HT-29 (cell line): Measurements from ENCODE around the gene TUBA3D. TPM values are rescaled to one million over a fixed set of nuclear protein-coding genes. Genes with fewer than 3 reads are reported as not detected.
"Not testable (repeated sequence)": the region's sequence is repeated elsewhere in the genome, so short reads cannot be mapped to it uniquely, and the experiment has no call there.

ENCODE experiments used
- DNase-seq: peaks from one replicate; pipeline ENCODE4 v3.0.0-alpha.2; 2015; ENCODE audit warnings: low spot score
- total RNA-seq: library from RNA; depleted of rRNA; stranded (reverse); fragments of >200 nt; shearing (Covaris generic); gene quantifications from 2 replicates; pipeline ENCODE4 v1.2.3, GENCODE V29; 2014

TUBA3D gene
- total RNA-seq, 1 experiment from 2014 or later, result not detected

DNA sequence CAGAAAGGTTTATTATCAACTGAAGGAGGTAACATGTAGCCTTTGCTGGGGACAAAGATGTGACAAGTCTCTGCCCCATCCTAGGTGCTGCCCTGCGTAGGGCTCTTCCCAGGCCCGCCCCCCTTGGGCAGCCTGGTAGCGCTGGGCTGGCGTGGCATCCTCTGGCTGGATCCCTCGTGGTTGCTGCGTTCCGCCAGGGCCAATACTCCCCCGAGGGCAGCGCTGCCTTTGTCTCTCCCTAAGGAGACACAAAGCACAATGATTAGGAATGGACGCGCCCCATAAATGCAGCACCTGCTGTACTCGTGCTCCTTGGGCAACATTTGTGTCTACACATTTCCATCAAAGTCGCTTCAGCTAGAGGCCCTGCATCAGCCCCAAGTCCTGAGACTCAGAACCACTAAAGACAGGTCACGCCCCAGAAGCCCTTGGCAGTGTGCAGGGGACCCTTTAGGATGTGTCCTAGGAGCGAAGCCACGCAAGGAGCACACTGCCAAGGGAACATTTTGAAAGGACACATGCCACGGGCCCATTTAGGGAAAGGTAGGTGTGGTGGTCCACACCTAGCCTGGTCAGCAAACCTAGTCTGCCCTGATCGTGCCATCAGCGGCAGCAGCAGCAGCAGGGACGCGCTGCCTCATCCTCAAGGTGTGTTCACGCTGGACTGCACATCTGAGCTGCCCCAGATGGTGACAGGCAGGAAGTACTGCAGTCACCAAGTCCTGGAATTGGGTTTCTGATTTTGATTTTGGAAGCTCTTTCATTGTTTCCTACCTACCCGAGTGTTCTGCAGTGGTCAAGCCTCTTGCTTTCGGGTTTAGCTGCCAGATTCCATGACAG lies 8.3 kb downstream of the TUBA3D start:
- not testable (repeated sequence) for DNase-seq

GRCh38 chr2:131484906-131485460 lies 9.1 kb downstream of the TUBA3D start:
- DNase-seq, result not testable (repeated sequence)

DNA sequence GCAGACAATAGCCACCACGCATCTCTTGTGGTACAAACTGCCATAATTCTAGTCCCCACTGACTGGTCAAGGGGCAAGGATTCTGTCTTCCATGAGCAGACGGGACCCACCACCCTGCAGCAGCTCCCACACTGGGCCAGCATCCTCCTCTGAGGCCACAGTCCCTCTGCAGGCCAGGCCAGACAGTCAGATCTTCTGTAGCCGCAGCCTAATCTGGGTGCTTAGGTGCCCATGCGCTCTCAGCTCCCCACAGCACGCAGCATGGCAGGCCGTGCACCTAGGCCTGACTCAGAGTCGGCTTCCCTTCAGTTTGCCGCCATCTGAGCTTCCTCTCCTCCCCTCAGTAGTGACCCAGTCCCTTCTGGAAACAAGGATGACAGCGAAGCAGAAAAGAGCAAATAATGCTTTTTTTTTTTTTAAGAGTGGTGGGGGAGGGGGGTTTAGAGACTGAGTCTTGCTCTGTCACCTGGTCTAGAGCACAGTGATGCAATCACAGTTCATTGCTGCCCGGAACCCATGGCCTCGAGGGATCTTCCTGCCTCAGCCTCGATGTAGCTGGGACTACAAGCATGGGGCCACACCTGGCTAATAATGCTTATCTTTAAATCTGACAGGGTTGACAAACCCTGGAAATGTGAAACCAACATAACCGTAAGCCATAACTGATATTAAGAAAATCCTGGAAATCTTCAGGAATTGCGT lies 10.4 kb downstream of the TUBA3D start:
- not testable (repeated sequence) for DNase-seq

GRCh38 chr2:131488306-131489205 lies 12.6 kb downstream of the TUBA3D start:
- no peak for DNase-seq

DNA sequence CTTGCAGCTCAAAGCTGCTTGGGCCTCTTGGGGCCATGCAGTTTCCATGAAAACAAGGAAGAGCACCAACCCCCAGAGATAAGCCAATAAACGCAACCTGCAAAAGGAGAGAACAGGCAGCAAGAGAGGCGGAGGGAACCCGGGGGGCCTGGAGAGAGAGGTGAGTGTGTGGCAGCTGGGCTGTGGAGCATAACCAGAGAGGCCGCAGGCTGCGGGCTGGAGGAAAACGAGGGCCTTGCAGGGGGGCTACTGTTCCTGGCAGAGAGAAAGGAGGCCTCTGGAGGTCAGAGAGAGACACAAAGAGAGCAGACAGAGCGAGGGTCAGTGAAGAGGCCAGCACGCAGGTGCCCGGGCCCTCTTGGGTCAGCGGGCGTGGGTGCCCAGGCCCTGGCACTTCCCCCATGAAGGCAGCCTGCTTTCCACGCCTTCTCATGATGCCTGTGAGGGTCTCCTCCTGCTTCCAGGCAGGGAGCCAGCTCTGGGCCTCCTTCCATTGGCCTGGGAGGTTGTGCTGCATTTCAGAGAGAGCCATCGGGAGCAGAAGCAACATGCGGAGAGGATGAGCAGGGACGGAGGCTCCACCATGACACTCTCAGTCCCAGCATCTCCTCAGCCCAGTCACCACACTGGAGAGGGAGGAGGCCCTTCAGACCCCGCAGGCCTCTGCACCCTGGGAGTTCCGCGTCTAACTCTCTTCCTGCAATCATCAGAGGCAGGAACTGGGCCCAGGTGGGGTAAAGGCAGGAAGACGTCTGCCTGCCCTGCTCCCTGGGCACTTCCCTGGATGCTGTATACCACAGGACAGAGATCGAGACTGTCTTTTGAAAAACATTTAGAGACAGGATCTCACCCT lies 14.9 kb downstream of the TUBA3D start:
- DNase-seq, result not testable (repeated sequence)

GRCh38 chr2:131491469-131491836 lies 15.5 kb downstream of the TUBA3D start:
- DNase-seq, result peak; percentile 4

DNA sequence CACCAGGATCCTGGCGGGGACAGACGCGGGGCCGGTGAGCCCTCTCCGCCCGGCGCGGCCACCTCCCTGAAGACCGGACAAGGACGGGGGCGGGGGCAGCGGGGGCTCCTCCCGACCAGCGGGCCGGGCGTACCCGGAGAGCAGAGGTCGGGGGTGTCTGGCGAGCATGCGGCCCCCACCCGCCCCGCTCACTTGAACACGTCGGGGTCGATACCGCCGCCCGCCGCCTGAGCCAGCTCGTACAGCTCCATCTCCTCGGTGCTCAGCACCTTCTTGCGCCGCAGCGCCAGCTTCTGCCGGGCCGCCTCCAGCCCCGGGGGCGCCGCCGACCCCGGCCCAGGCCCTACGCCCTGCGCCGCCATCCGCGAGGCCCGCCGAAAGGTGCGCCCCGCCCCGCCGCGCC lies 16.1 kb downstream of the TUBA3D start, which contains the start of gene MZT2A:
TSS of gene MZT2A (minus strand) at position 383 of the 403 bp plus-strand sequence. CDS start at position 362, 21 bp downstream.
- DNase-seq, result not testable (repeated sequence)

DNA sequence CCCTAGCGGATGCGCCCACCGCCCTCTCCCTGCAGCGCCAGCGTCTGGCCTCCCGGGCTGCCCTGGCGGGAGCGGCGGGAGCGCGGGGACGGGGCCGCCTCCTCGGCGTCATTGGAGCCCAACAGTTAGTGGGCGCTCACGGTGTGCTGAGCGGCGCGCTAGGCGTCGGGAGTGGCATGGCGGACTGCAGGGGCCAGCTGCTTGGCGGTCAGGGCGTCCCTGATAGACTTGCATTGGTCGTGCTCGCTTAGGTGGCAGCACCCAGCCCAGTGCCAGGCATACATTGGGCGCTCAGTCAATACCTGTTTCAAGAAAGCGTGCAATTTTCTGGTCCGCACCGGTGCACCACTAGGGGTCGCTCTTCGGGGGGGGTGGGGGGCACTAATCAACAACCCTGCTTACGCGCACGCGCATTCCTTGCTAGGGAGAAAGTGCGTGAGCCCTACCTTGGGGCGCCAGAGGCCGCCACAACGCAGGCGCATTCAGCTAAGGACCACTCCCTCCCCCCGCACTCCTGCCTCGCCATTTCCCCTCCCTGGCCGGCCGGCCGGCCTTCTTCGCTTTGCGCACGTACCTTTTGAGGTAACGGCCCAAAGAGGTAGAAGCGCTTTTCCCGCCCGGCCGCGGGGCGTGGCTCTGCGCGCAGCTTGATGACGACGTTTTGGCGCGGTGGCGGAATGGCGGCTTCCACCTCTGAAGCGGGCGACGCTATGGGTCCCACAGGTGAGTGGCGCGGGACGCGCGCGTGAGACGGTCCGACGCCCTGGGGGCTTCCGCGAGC lies 16.7 kb downstream of the TUBA3D start:
- DNase-seq, result peak; percentile 97

DNA sequence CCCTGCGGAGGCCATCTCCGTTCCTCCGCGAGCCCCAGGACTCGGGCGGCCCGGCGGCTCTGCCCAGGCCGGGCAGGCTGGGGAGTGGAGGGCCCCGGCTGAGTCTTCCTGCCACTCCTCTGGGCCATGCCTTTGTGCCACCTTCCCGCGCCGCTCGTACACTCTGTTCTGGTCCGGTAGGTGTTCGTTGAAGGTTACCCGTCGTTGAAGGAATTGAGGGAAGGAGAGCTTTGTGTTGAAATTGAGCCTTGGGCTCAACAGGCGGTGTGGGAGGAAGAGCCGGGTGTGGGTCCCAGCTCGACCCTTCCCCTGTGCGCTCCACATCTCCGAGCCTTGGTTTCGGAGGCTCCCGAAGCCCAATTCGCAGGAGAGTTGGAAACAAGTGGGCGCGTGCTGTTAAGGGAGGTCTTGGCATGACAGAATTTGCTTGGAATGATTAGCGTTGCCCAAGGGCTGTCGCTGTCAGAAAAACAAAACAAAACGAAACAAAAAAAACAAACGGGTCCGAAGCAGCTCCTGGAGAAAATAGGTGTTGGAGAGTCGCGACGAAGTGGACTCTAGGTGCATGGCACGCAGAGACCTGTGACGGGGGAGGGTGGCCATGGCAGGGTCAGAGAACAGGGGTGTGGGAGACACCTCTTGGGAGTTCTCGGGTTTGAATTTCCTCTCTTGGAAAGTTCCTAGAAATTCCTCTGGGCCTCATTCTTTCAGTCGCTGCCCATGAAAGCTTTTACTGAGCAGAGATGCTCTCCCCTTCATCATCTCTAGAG lies 17.5 kb downstream of the TUBA3D start:
- DNase-seq, result peak; percentile 41

GRCh38 chr2:131495506-131495905 lies 19.6 kb downstream of the TUBA3D start:
- not testable (repeated sequence) for DNase-seq

DNA sequence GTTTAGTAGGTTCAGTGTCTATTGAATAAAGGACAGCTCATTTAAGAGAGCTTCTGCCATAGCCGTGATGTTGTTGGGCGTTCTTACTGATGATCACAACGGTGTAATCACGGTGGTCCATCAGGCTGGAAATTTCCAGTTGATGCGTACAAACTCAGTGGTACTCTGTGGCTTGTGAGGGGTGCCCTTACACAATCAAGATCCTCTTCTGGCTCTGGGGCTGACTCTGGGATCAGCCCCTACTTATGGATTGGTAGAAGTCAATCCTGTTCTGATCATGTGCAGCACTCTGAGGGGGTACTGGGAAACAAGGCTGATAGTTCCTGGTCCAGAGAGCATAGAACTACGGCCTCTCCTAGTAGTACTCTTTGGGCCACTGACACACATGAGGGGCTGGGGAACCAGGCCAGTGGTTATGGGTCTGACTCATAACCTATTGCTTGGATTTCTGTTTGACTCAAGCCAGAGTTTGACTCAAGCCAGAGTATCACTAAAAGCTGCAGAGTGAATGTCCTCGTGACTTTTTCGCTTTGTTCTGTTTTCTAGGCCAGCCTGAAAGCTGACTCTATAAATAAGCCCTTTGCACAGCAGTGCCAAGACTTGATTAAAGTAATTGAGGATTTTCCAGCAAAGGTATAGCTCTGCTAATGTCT lies 22.5 kb downstream of the TUBA3D start:
- not testable (repeated sequence) for DNase-seq

- DNase-seq, result not testable (repeated sequence)
Measured at GRCh38 chr2:131503587-131503986, 27.7 kb downstream of the TUBA3D start.

DNA sequence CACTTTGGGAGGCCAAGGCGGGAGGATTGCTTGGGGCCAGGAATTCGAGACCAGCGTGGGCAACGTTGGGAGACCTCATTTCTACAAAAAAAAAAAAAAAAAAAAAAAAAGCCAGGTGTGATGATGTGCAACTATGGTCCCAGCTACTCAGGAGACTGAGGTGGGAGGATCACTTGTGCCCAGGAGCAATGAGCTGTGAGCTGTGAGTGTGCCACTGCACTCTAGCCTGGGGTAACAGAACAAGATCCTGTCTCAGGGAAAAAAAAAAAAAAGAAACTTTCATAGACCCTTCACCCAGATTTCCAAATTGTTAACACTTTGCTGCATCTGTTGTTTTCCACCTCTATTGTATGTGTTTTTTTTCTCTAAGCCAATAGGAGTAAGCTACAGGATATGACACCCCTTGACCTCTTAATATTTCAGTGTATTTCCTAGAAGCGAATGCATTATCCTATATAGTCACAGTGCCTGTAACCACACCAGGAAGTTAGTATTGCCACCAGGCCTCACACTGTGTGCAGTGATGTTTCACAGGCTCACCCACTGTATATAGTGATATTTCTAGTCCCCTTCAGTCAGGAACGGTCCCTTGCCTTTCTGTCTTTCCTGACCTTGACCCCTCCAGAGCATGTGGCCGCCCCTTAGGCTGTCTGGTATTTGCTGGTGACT lies 28.3 kb downstream of the TUBA3D start:
- DNase-seq, result not testable (repeated sequence)

DNA sequence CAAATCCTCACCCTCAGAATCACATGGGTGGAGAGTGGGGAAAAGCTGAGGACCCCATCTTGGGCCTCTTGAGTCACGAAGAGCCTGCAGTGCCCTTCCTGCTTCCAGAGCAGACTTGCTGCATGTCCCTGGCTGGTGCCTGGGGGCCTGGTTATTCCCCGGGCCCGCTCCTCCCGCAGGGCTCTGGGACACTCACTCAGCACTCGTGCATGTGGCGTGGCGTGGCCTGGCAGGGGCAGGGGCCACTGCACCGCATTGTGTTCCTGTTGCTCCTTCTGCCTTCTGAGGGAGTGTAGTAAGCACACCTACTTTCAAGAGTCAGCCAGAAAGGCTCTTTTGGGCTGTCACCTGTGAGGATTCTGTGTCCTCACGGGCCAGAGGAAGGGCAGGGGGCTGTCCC lies 33.7 kb downstream of the TUBA3D start:
- DNase-seq, result no peak

DNA sequence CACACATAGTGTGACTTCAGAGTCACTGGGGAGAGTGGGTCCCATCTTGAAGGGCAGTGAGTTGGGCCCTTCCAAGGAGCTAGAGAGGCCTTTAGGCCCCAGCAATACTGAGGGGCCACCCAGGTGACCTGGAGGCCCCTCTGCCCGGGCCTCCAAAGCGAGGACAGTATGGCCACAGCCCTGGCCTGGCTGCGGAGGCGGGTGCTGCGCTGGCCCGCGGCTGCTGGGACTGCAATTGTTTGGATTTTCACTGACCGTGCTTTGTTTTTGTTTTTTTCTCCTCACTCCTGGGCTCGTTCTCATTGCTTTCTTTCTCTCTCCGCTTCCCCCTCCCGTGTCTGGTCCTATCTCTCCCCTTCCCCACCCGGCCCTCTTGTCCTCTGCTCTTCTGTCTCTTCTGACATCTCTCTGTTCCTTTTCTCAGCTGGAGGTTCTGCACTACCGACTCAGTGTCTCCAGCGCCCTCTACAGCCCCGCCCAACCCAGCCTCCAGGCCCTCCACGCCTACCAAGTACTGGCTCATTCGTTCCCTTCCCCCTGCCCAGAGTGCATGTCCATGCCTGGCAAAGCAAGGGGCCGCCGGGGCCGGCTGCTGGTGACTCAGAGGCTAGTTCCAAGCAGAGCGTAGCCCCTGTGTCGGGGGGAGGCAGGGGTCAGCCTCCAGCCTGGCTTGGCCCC lies 35.5 kb downstream of the TUBA3D start:
- DNase-seq, result not testable (repeated sequence)

DNA sequence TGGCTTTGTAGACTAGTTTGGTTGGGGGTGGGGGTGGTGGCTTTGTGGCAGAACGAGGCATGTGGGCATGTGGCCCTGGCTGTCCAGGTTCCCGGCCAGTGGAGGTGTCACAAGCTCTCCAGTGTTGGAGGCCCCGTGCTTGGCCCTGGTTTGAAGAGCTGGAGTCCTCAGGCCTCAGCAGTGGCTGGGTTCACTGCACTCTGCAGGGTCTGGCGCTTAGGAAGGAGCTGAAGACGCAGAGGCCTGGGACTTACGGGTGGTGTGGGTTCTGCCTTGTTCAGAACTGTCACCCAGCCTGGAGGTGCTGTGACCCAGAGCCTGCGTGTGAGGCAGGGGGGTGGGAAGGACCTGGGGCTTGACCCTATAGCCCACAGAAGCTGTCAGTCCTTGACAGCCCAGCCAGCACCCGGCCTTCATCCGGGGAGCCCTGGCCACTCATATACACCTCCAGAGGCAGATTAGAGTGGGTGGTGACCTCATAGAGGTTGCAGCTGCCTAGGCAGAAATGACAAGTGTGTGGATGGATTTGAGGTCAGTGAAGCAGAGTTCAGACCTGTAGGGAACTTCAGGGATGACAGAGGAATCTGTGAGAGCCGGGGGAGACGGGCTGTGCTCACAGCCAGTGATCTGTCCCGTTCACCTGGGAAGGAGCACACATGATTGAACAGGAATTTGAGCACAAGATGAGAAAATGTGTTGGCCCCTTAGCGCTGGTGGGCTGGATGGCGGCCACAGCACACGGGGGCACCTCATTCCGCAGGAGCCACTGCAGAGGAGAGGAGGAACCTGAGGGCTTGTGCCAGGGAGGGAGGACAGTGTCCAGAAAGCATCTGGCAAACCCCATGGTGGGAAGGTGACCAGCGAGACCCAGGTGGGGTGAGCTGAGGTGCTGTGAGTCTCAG lies 36.3 kb downstream of the TUBA3D start:
- DNase-seq, result not testable (repeated sequence)
